NCI-H2029 (cell line): ENCODE data around the gene ABCC5.
"Not testable (repeated sequence)": the region's sequence is repeated elsewhere in the genome, so short reads cannot be mapped to it uniquely, and the experiment has no call there.

Source experiments
- DNase-seq: peaks from one replicate; lab custom pipeline; 2025; lab: John Stamatoyannopoulos, UW

Gene ABCC5

DNA sequence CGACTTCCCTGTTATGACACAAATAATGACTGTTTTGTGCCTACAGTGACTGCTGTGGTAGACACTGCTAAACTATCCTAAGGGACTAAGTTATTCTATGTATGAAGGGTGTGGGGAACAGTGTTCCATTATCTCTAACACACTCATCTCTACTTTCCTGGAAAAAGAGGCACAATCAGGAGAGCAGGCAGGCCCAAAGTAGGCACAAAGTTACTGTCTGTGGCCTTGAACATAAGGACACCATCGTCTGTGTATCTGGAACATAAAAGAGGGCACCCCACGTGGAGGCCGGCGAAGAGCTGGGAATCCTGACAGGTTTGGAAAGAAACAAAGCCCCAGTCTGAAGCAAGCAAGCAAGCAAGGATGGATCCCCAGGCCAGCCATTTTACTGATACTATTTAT is 1.5 kb downstream of the ABCC5 start:
- no peak for DNase-seq

GRCh38 chr3:184015381-184016019 is 2.2 kb downstream of the ABCC5 start:
- DNase-seq = peak; percentile 38

DNA sequence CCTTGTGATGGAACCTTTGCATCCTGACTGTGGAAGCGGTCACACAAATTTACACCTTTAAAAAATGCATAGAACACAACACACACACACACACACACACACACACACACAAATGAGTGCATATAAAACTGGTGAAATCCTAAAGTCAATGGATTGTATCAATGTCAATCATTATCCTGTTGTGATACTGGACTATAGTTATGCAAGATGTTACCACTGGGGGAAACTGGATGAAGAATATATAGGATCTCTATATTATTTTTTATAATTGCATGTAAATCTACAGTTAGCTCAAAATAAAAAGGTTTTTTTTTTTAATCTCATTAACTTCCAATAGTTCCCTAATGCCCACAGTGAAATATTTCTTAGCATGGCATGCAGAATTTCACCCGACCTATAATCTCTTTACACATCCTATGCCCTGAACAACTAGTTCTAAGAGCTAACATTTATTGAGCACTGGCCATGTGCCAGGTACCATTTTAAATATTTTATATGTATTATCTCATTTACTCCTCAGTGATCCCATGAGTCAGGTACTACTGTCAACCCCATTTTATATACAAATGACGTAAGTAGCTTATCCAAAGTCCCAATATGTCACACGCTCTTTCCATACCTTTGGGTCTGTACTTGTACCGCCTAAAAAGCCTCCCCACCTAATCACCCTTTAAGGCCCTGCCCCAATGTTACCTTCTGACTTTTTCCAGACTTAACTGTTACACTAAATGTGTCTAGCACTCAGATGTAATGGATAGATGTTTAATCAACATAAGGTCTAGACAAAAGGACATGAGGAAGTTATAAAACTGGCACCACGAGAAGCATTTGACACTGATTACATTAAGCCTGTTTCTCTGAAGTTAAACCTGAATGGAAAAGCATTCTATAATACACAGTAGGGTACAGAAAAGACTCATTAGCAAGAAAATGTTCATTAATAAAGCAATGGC is 5.5 kb downstream of the ABCC5 start:
- no peak for DNase-seq

DNA sequence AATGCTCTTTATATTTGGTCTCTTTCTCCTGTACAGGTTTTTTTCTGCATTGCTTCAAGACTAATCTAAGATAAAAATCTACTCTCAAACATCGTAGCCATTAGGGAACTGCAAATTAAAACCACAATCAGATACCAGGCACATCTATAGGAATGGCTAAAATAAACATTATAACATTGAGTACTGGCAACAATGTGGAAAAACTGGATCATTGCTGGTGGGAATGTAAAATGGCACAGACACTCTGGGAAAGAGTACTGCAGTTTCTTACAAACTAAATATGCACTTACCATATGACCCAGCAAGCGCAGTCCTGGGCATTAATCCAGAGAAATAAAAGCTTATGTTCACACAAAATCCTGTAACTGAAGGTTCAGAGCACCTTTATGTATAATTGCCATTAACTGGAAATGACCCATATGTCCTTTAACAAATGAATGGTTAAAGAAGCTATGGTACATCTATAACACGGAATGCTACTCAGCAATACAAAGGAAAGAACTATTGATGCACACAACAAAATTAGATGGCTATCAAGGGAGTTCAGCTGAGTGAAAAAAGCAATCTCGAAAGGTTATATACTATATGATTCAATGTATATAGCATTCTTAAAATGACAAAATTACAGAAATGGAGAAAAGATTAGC is 6.3 kb downstream of the ABCC5 start:
- DNase-seq = no peak

- DNase-seq = no peak
These were observed 9.5 kb downstream of the ABCC5 start for GRCh38 chr3:184008161-184008560.

GRCh38 chr3:184007143-184007813 is 10.4 kb downstream of the ABCC5 start:
- not testable (repeated sequence) for DNase-seq

DNA sequence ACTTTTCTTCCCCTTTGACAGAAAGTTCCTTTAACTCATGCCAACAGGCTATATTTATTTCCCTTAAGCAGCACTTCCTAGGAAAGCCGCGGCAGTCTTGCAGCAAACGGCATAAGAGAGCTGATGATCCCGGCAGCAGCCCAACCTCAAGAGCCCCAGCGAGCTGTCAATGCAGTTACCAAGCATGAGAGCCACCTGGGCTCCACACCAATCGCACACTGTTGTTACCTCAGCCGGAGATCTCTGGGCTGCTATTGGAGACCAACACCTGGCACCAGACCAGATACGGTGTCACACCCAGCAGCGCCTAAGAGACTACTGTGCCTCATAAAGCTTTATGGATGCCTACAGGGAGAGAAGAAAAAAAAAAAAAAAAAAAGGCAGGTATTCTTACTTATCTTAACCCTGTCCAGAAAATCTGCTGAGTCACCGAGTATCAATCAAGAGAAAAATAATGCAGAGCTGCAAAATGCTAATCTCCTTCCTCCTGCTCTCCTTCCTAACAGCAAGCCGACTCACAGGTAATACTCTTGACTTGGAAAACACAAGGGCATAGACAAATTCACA is 11.7 kb downstream of the ABCC5 start:
- DNase-seq = peak; percentile 96

- DNase-seq = no peak
These were observed 13.2 kb downstream of the ABCC5 start for GRCh38 chr3:184004476-184004875.

DNA sequence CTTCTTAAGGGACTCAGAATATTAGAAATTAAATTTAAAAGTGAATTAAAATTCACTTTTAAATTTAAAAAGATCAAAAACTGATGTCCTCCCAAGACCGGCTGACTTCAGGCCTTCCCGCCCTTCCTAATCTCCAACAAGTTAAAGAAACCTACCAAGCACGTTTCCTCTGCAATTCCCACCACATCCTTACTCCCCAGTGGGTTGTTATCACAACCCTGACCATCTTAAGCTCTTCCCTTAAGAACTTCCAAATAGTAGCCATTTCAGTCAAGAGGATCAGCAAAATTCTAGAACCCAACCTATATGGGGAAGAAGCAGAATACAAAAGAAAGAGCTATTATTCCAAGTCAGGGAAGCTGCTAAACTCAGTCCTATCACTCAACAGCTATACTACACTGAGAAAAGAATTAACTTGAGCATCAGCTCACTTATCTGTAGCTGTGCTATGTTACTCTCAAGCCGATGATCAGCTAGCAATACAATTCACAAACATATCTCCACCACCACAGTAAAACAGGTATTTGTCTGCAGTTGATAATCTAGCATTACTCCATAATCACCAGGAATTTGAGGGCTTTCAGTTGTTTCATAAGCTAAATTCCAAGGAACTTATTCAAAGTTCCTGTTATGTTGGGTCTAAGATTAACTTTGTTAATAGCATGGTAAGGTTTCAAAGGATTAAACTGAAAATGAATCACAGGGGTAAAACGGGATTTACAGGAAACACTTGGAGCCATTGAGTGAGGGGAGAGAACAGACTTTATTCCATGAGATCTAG is 14.3 kb downstream of the ABCC5 start:
- DNase-seq = no peak

DNA sequence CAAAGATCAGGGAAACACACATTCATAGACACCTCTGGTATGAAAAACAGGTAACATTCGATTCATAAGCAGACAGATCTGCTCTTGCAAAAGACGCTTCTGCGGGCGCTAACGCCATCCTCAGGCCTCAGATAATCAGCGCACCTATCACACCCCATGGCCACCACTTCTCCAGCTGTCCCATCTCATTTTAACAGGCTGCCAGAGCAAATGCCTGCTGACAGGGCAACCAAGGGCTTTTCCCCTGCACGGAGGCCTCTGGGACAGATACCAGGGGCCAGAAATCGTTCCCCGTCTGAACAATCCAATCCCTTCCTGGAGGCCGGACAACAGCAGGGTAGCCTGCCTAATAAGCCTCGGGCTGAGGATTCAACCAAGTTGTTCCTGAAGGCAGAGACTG is 15.2 kb downstream of the ABCC5 start:
- no peak for DNase-seq

DNA sequence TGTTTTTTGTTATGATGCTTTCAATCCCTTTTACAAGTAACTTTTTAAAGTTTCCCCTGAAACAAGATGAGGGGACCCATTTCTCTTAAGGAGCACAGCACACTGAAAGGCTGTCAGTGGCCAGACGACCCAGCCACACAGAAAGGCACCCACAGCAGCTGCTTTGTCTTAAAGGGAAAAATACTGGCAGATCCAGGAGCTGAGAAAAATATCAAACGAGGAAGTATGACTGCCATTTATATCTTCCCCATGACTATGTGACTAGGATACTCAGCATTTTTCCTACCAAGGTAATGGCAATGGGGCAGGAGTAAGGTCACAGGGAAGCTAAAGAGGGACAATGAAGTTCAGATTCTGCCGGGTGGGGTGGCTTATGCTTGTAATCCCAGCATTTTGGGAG is 15.9 kb downstream of the ABCC5 start:
- no peak for DNase-seq

GRCh38 chr3:183991403-183991802 is 26.3 kb downstream of the ABCC5 start:
- no peak for DNase-seq

GRCh38 chr3:183988216-183988790 is 29.4 kb downstream of the ABCC5 start:
- DNase-seq = no peak

GRCh38 chr3:183987000-183987600 is 30.6 kb downstream of the ABCC5 start:
- DNase-seq = no peak

DNA sequence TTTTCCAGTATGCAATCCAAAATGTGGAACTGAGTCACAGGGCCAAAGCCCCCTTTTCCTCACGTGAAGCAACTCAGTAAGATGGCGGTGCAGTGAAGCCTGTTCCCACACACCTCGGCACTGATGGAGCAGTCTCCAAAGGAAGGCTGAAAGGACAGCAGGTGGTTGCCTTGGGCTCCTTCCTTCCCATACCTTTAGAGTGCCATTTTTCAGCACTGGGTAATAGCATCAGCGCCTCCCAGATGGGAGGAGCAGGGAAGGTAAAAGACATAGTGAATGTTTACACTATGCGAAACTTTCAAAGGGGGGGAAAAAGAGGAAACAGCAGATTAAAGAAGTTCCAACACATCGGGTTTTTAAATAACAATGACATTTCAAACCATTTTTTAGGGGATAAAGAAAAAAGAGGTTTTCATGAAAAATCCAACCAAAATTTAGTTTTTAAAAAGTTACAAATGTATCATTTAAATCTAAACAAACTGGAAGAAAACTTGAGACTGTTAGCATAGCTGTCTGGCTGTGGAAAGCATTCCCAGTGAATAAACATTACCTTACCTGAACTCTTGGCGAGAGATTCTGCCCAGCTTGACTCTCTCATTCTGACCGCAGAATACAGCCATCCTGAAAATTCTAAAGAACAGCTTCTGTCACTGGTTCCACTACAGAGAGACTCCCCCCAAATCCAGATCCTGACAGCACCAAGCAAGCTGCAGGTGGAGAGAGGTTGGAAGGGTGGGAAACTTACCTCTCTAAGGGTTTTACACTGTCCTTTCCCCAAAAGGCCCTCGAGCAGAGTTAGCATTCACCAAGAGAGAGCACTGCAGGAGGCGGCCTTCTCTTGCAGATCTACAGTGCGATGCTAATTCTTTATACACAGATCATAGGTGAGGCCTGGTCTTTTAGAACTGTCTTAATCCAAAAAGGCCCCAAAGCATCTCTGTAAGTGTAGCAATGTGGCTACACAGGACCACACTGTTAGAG is 32.6 kb downstream of the ABCC5 start:
- no peak for DNase-seq

DNA sequence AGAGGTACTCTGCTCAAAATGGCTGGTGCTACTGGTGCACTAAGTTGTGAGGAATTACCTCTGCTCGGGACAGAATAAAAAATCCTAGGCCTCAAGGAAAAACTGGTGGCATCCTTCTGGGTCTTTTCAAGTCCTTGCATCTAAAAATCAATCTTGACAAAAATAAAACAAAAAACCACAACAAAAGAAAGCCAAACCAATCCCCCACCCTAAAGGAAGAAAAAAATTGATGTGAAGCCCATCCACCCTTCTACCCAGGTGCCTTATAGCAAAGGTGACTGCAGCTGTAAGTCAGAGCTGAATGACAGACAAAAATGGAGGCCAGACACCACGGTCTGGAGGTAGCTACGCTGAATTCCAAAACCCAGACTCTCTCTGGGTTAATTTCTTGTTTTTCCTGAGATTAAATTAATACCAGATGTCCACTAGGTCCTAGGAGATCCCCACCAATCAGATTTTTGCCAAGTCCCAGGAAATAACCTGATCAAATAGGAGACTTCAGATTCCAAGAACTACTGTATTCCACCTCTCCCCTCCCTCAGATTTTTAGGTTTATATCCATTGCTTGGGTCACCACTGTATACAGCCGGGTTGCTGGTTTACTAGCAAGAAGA is 33.5 kb downstream of the ABCC5 start:
- no peak for DNase-seq

- DNase-seq = no peak
These were observed 35.6 kb downstream of the ABCC5 start for GRCh38 chr3:183981990-183982644.

DNA sequence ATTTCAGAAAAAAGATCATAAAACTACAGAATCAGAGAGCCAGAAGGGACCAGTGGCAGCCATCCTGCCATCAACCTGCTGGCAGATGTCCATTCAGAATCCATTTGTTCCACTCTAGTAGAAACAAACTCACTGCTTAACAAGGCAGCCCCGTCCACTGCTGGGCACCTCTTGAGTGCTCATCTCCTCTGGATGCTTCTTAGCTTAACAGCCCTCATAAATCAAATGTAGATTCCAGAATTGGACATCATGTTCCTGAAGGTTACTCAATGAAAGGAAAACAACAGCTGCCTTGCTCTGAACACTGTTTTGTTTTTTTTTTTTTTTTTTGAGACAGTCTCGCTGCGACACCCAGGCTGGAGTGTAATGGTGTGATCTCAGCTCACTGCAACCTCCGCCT is 37.3 kb downstream of the ABCC5 start:
- no peak for DNase-seq
